HTERT RPE-1 (cell line): ENCODE results near the gene ALPP.

Experiments
- in situ Hi-C: fragments of 300-500 bp; cut with MboI; formaldehyde crosslinking; loops from 4 replicates; pipeline ENCODE4 v1.14.3; 2020; ENCODE audit warnings: low sequenced_read_pairs

ALPP gene

GRCh38 chr2:232340171-232340935, 38.2 kb upstream of the ALPP start:
- in situ Hi-C loops, result no loop called here

GRCh38 chr2:232341061-232341738, 37.4 kb upstream of the ALPP start:
- in situ Hi-C loops, result no loop called here

GRCh38 chr2:232341739-232342126, 36.8 kb upstream of the ALPP start:
- in situ Hi-C loops, result no loop called here

GRCh38 chr2:232342635-232343565, 35.7 kb upstream of the ALPP start:
- in situ Hi-C loops, result no loop called here

GRCh38 chr2:232343821-232344220, 34.7 kb upstream of the ALPP start:
- in situ Hi-C loops, result no loop called here

- in situ Hi-C loops, result no loop called here
Observed at GRCh38 chr2:232345251-232345650, 33.3 kb upstream of the ALPP start.

- in situ Hi-C loops, result no loop called here
Observed at GRCh38 chr2:232347369-232347768, 31.2 kb upstream of the ALPP start.

GRCh38 chr2:232348936-232349335, 29.6 kb upstream of the ALPP start:
- in situ Hi-C loops, result no loop called here

- in situ Hi-C loops, result no loop called here
Observed at GRCh38 chr2:232349546-232349945, 29.0 kb upstream of the ALPP start.

- in situ Hi-C loops, result no loop called here
Observed at GRCh38 chr2:232349946-232350635, 28.5 kb upstream of the ALPP start.

- in situ Hi-C loops, result no loop called here
Observed at GRCh38 chr2:232350804-232351685, 27.5 kb upstream of the ALPP start.

GRCh38 chr2:232351686-232352510, 26.7 kb upstream of the ALPP start:
- in situ Hi-C loops, result no loop called here

GRCh38 chr2:232352511-232353091, 25.9 kb upstream of the ALPP start:
- in situ Hi-C loops, result no loop called here

- in situ Hi-C loops, result no loop called here
Observed at GRCh38 chr2:232353096-232353495, 25.5 kb upstream of the ALPP start.

- in situ Hi-C loops, result no loop called here
Observed at GRCh38 chr2:232353660-232354059, 24.9 kb upstream of the ALPP start.

GRCh38 chr2:232354069-232354468, 24.5 kb upstream of the ALPP start:
- in situ Hi-C loops, result no loop called here

- in situ Hi-C loops, result no loop called here
Observed at GRCh38 chr2:232361646-232362045, 16.9 kb upstream of the ALPP start.

GRCh38 chr2:232362174-232362900, 16.2 kb upstream of the ALPP start:
- in situ Hi-C loops, result no loop called here
